ENCODE measurements around the gene RNF150. TPM values are rescaled to one million over a fixed set of nuclear protein-coding genes. Genes with fewer than 3 reads are reported as not detected.

The RNF150 gene
- total and polyA plus RNA-seq, 12 donors = 10.8 to 131 (median 93.3) TPM

GRCh38 chr4:140851032-140851636 lies 282.1 kb downstream of the RNF150 start:
- Histone ChIP-seq H3K4me1 (peaks cover 0 to 19% (median 0%) of the 10 kb centered on the region in 9 donors), H3K9me3 (no peaks in the 10 kb centered on the region), H3K27me3 (no peaks in the 10 kb centered on the region), H3K27ac (no peak overlapping the region), H3K36me3 (no peaks in the 10 kb centered on the region), H3K4me3 (no peak overlapping the region)
- intact Hi-C loops (cut with DNase I) = loop anchor here in 9 of 10 donors (1.0 to 10.0 kb wide), 16 partner anchors 96 to 496 kb away; partner anchors contain the start of genes ELMOD2 (in 4 of the 9) and TBC1D9 (in 1 of the 9)
- WGBS, 2 donors = 0 to 2% methylated on average over 6 of the region's 6 CpGs
- ATAC-seq (peak in 6 of 8 donors; percentile 58 to 71 (median 64)), DNase-seq (peak in 1 of 2 donors; percentile 63)
- TF ChIP-seq, protein P1, sequence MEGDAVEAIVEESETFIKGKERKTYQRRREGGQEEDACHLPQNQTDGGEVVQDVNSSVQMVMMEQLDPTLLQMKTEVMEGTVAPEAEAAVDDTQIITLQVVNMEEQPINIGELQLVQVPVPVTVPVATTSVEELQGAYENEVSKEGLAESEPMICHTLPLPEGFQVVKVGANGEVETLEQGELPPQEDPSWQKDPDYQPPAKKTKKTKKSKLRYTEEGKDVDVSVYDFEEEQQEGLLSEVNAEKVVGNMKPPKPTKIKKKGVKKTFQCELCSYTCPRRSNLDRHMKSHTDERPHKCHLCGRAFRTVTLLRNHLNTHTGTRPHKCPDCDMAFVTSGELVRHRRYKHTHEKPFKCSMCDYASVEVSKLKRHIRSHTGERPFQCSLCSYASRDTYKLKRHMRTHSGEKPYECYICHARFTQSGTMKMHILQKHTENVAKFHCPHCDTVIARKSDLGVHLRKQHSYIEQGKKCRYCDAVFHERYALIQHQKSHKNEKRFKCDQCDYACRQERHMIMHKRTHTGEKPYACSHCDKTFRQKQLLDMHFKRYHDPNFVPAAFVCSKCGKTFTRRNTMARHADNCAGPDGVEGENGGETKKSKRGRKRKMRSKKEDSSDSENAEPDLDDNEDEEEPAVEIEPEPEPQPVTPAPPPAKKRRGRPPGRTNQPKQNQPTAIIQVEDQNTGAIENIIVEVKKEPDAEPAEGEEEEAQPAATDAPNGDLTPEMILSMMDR (IDR thresholded peaks at IDR 0.05) = peak; percentile 59 to 92 (median 78)

- 88 to 95% methylated on average over 1 of the region's 1 CpG for WGBS, 2 donors
- TF ChIP-seq, protein P1 (IDR thresholded peaks at IDR 0.05) = no peak
Measured at GRCh38 chr4:140849526-140849925, 283.7 kb downstream of the RNF150 start.

DNA sequence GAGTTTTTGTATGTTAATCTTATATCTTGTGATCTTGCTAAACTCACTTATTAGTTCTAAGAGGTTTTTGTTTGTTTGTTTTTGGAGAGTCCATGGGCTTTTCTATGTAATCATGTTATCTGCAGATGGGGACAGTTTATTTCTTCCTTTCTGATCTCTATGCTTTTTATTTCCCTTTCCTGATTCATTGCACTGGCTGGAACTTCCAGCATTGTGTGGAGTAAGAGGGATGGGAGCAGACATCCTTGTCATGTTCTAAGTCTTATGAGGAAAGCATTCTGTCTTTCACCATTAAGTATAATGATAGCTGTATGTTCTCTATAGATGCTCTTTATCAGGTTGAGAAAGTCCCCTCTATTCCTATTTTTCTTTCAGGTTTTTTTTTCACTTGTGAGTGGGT lies 286.5 kb downstream of the RNF150 start:
- H3K27me3 ChIP-seq = no peaks in the 10 kb centered on the region
- intact Hi-C loops (cut with DNase I) = loop anchor here in 4 of 10 donors (5.0 to 10.0 kb wide), 5 partner anchors 89 to 482 kb away; partner anchors contain the start of gene TBC1D9 (in 3 of the 4)
- H3K4me3 ChIP-seq = no peak overlapping the region
- no peak overlapping the region for H3K27ac ChIP-seq
- peaks cover 0 to 1% (median 0%) of the 10 kb centered on the region in 11 donors for H3K9me3 ChIP-seq
- no peaks in the 10 kb centered on the region for H3K36me3 ChIP-seq
- TF ChIP-seq, protein P1 (IDR thresholded peaks at IDR 0.05) = no peak
- peaks cover 0 to 7% (median 0%) of the 10 kb centered on the region in 9 donors for H3K4me1 ChIP-seq
- DNase-seq (no peak), ATAC-seq (no peak)

More at GRCh38 chr4:140849526-140849925, 283.7 kb downstream of the RNF150 start:
- H3K4me1 ChIP-seq = peaks cover 0 to 13% (median 0%) of the 10 kb centered on the region in 9 donors
- ATAC-seq = no peak
- H3K27ac ChIP-seq = no peak overlapping the region
- no peak for DNase-seq
- no peaks in the 10 kb centered on the region for H3K27me3 ChIP-seq
- H3K36me3 ChIP-seq = no peaks in the 10 kb centered on the region
- no peaks in the 10 kb centered on the region for H3K9me3 ChIP-seq
- intact Hi-C loops (cut with DNase I) = loop anchor here in 4 of 10 donors (5.0 to 10.0 kb wide), 5 partner anchors 92 to 485 kb away; partner anchors contain the start of gene TBC1D9 (in 3 of the 4)
- no peak overlapping the region for H3K4me3 ChIP-seq

GRCh38 chr4:140844061-140844460 lies 289.2 kb downstream of the RNF150 start:
- Histone ChIP-seq H3K27ac (no peak overlapping the region), H3K36me3 (no peaks in the 10 kb centered on the region), H3K4me1 (peaks cover 0 to 13% (median 3%) of the 10 kb centered on the region in 9 donors), H3K4me3 (no peak overlapping the region), H3K27me3 (no peaks in the 10 kb centered on the region), H3K9me3 (peaks cover 0 to 14% (median 0%) of the 10 kb centered on the region in 11 donors)
- no peak for ATAC-seq
- TF ChIP-seq, protein P1 (IDR thresholded peaks at IDR 0.05) = no peak
- DNase-seq = no peak
- intact Hi-C loops (cut with DNase I) = loop anchor here in 4 of 10 donors (10.0 kb wide), 4 partner anchors 89 to 479 kb away; partner anchors contain the start of gene TBC1D9 (in 2 of the 4)
- 52 to 68% methylated on average over 1 of the region's 1 CpG for WGBS, 2 donors

Data from heart right ventricle (tissue), 16 donors.